Right ventricle myocardium superior (tissue), 1 donor: ENCODE results near the gene GALNT18. TPM values are rescaled to one million over a fixed set of nuclear protein-coding genes. Genes with fewer than 3 reads are reported as not detected.

Experiments used
- ATAC-seq: fragments of 200-7000 bp; cut with Tn5 transposase; one replicate; pipeline ENCODE4 v1.9.1; 2020; ENCODE audit warnings: mild to moderate bottlenecking; ENCODE audit not compliant: poor library complexity
- DNase-seq: peaks from one replicate; pipeline ENCODE4 v3.0.0-alpha.2; 2020
- intact Hi-C: fragments of 100-400 bp; cut with DNase I; formaldehyde crosslinking; loops from one replicate; pipeline ENCODE4 v1.11.2; 2022
- total RNA-seq: library from RNA; stranded (reverse); fragmentation: NEBNext Ultra II Directional; extraction: Animal tissue kit (Norgen Biotek cat#: 25700); gene quantifications from one replicate; pipeline ENCODE4 v1.2.1, GENCODE V29; 2021
- donor health status: DM: no; HTN: yes; CAD: no; lungs with severe emphysema.

GALNT18 gene
- total RNA-seq, 1 donor from 2014 or later = 24.5 TPM

GRCh38 chr11:11397781-11398180 is 224.0 kb downstream of the GALNT18 start:
- intact Hi-C loops = no loop called here
- ATAC-seq = no peak

GRCh38 chr11:11397036-11397415 is 224.8 kb downstream of the GALNT18 start:
- ATAC-seq = no peak
- no peak for DNase-seq
- intact Hi-C loops = no loop called here

More at GRCh38 chr11:11397781-11398180, 224.0 kb downstream of the GALNT18 start:
- no peak for DNase-seq

GRCh38 chr11:11396301-11397035 is 225.3 kb downstream of the GALNT18 start:
- DNase-seq (no peak), ATAC-seq (peak; percentile 25)
- intact Hi-C loops = no loop called here

- no peak for ATAC-seq
- intact Hi-C loops = no loop called here
- no peak for DNase-seq
These were observed 226.7 kb downstream of the GALNT18 start for GRCh38 chr11:11395126-11395525.

- ATAC-seq (no peak), DNase-seq (no peak)
- intact Hi-C loops = no loop called here
These were observed 227.6 kb downstream of the GALNT18 start for GRCh38 chr11:11394241-11394640.

GRCh38 chr11:11391796-11392463 is 229.9 kb downstream of the GALNT18 start:
- DNase-seq = no peak
- intact Hi-C loops = no loop called here
- peak; percentile 29 for ATAC-seq

GRCh38 chr11:11391169-11391568 is 230.6 kb downstream of the GALNT18 start:
- intact Hi-C loops = no loop called here
- ATAC-seq = no peak
- DNase-seq = no peak

GRCh38 chr11:11390068-11390771 is 231.6 kb downstream of the GALNT18 start:
- ATAC-seq (no peak), DNase-seq (no peak)
- intact Hi-C loops = no loop called here

GRCh38 chr11:11389238-11389637 is 232.6 kb downstream of the GALNT18 start:
- DNase-seq (no peak), ATAC-seq (no peak)
- intact Hi-C loops = no loop called here

GRCh38 chr11:11387622-11388305 is 234.0 kb downstream of the GALNT18 start:
- intact Hi-C loops = no loop called here
- DNase-seq (no peak), ATAC-seq (no peak)

GRCh38 chr11:11387207-11387606 is 234.6 kb downstream of the GALNT18 start:
- ATAC-seq (no peak), DNase-seq (no peak)
- intact Hi-C loops = no loop called here

GRCh38 chr11:11384829-11385228 is 237.0 kb downstream of the GALNT18 start:
- ATAC-seq (no peak), DNase-seq (no peak)
- intact Hi-C loops = no loop called here

- intact Hi-C loops = no loop called here
- DNase-seq (no peak), ATAC-seq (no peak)
These were observed 237.8 kb downstream of the GALNT18 start for GRCh38 chr11:11383995-11384394.

GRCh38 chr11:11382858-11383532 is 238.8 kb downstream of the GALNT18 start:
- DNase-seq (no peak), ATAC-seq (no peak)
- intact Hi-C loops = no loop called here

GRCh38 chr11:11381471-11382105 is 240.2 kb downstream of the GALNT18 start:
- ATAC-seq (no peak), DNase-seq (no peak)
- intact Hi-C loops = no loop called here

- ATAC-seq (no peak), DNase-seq (no peak)
- intact Hi-C loops = no loop called here
These were observed 240.9 kb downstream of the GALNT18 start for GRCh38 chr11:11380883-11381282.

- no peak for ATAC-seq
- intact Hi-C loops = no loop called here
- DNase-seq = no peak
These were observed 241.5 kb downstream of the GALNT18 start for GRCh38 chr11:11380340-11380739.

- DNase-seq (no peak), ATAC-seq (no peak)
- intact Hi-C loops = no loop called here
These were observed 242.1 kb downstream of the GALNT18 start for GRCh38 chr11:11379661-11380060.
